T-helper 2 cell treated with Interferon-gamma antibody and Interleukin-4, amounts not matched to agents 100 ng/mL and 5 ng/mL, for 36 hours (primary cell): ENCODE data around the gene FIBCD1. TPM values are rescaled to one million over a fixed set of nuclear protein-coding genes. Genes with fewer than 3 reads are reported as not detected.

Experiments
- intact Hi-C: fragments of 100-400 bp; cut with micrococcal nuclease; formaldehyde crosslinking; loops from one replicate; pipeline ENCODE4 v1.15.1; 2023
- total RNA-seq: library from RNA; stranded (reverse); gene quantifications from 2 replicates; pipeline ENCODE4 v1.2.3, GENCODE V29; 2022

FIBCD1 gene
- total RNA-seq, 1 donor from 2014 or later: not detected

GRCh38 chr9:130924448-130924788, 14.6 kb downstream of the FIBCD1 start:
- intact Hi-C loops: no loop called here

DNA sequence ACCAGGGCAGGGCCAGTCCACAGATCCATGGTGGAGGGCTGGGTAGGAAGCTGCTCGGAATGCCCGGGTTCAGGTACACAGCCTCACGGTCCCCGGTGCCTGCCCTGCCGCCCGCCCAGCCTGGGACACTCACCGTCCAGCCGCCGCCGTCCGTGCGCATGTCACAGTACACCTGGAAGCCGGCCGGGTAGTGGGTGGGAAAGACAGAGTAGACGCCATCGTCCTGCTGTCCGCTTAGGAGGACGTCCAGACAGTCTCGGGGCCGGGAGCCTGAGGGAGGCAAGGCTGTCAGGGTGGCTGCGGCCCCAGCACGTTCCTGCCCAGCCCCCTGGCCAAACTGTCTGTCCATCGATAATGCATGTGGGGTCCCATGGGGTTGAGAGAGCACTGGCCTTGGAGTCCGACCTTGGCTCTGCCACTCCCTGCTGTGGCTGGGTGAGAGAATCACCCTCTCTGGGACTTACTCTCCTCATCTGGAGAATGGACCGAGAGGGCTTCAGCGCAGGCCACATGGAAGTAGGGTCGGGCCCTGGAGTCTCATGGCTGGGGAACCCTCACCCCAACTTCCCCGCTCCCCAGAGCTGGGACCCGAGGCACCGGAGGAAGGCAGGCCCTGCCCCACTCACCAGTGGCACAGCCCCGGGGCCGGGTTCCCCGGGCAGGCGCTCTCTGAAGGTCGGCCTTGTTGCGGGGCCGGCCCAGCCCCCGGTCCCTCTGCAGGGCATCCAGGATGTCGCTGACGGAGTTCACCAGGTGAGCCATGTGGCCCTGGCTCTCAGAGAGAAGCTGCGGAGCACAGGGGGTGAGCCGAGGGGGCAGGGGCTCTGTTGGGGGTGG, 15.2 kb downstream of the FIBCD1 start:
- intact Hi-C loops: no loop called here

DNA sequence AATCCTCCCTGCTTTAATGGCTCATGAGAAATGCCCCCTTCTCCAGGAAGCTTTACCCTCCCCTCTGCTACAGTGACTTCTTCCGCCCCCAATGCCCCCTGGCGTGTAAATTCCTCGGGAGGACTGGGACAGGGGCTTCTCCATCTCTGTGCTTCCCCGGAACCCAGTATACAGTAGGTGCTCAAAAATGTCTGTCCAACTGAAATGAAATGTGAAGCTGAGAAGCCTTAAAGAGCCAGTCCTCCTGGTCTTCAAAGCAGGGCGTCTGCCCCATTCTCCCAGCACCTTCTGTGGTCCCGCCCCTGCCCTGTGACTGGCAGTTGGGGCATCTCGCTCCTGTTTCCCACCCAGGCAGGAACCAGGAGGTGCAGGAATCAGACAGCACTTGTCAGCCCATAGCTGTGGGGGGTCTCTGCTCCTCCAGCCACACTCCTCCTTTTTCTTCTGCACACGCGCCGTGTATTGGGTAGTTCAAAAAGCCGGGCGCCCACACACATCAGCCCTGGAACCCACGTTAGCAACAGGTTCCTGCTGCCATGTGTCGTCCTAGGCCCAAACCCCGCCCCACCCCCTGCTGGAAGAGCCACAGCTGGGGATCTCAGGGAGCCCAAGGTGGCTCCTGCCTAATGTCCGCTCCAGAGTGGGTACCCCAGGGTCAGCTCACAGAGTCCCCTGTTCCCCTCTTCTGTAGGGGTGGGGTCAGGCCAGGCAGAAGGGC, 16.0 kb downstream of the FIBCD1 start:
- intact Hi-C loops: no loop called here

DNA sequence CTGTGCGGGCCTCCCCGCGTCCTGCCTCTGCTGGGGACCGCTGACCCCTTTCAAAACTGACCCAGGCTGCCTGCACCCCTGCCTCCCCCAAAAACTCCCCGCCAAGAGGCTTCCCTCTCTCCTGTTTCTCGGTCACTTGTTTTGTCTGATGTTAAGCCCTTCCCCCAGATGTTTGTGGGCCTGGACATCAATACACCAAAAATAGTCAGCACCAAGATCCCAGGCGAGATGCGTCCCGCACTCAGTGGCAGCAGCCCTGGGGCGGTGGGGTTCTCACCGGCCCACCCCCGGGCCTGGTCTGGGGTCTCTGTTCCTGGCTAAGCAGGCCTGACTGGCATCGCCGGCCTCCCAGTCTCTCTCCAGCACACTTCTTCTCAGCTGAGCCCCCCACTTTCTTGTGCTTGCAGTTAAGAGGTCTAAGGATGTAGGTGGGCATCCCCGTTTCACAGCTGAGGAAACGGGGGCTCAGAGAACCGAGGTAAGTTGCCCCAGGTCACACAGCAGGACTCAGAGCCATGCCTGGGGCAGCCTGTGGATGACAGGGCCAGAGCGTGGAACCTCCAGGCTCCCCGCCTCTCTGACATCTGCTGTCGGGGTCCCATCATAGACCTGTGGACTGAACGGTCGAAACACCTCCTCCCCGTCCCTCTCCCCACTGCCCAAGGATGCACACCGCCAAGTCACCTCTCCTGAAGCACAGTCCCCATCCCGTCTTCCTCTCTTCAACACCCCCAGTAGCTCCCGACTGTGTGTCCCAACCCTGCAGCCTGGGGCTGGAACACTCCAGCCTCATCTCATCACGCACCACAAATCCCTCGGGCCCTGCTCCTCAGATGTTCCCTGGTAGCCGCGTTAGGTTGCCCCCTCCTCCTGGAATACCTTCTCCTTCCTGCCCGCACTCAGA, 16.8 kb downstream of the FIBCD1 start:
- intact Hi-C loops: no loop called here

GRCh38 chr9:130921300-130921988, 17.6 kb downstream of the FIBCD1 start:
- intact Hi-C loops: no loop called here

DNA sequence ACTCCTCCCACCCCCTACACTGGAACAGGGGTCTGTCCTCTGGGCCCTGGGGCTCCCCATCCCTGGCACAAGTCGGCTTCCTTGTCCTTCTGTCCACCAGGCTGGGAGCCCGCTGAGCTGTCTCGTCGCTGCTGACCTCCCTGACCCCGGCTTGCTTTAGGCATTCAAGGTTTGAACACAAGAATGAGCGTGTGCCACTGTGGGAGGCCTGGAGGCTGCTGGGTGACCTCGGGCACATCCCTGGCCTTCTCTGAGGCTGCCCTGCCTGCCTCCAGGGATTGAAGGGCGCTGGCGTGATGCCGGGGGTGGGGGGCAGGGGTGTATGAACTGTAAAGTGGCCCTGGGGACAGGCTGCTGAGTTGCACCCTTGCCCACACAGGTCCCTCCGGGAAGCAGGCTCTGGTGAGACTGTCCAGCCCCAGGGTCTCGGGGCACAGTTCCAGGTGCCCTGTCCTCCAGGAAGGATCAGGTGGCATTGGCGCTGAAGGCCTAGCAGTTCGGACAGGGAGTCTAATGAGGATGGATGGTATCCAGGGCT, 18.2 kb downstream of the FIBCD1 start:
- intact Hi-C loops: no loop called here

GRCh38 chr9:130920233-130920632, 18.8 kb downstream of the FIBCD1 start:
- intact Hi-C loops: no loop called here

GRCh38 chr9:130919559-130920145, 19.4 kb downstream of the FIBCD1 start:
- intact Hi-C loops: no loop called here

DNA sequence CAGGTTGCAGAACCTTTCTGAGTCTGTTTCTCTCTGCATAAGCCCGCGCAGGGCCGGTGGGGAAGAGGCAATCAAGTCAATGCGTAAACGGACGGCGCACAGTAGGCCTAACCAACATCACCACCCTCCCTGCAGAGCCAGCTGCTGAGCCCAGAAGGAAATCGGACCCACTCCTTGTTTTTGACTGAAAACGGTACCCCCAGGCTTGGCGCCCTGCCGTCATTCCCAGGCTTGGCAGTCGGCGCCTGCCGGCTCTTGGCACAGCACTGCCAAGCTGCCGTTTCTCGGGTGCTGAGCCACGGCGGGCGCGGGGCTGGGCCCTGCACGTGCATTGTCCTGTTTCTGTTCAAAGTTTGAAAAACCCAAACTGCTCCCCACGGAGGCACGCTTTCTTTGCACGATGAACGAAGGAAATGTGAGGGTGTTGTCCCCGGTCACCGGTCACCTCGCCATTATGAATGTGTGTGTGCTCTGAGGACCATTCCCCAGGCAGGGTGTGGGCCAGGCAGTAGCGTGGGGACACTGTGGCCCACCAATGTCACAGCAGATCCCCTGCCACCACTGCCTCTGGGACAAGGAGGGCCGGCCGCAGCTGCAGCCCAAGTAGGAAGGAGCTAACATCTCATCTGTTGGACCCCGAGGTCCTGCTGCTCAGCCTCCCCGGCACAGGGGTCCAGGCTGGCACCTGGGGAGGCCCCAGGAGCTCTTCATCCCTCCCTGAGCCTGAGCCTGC, 20.1 kb downstream of the FIBCD1 start:
- intact Hi-C loops: no loop called here

- intact Hi-C loops: no loop called here
Observed at GRCh38 chr9:130918101-130918825, 20.8 kb downstream of the FIBCD1 start.

GRCh38 chr9:130917168-130917960, 21.7 kb downstream of the FIBCD1 start:
- intact Hi-C loops: no loop called here

- intact Hi-C loops: no loop called here
Observed at GRCh38 chr9:130915096-130915447, 24.0 kb downstream of the FIBCD1 start.

- intact Hi-C loops: no loop called here
Observed at GRCh38 chr9:130914417-130915095, 24.5 kb downstream of the FIBCD1 start.

DNA sequence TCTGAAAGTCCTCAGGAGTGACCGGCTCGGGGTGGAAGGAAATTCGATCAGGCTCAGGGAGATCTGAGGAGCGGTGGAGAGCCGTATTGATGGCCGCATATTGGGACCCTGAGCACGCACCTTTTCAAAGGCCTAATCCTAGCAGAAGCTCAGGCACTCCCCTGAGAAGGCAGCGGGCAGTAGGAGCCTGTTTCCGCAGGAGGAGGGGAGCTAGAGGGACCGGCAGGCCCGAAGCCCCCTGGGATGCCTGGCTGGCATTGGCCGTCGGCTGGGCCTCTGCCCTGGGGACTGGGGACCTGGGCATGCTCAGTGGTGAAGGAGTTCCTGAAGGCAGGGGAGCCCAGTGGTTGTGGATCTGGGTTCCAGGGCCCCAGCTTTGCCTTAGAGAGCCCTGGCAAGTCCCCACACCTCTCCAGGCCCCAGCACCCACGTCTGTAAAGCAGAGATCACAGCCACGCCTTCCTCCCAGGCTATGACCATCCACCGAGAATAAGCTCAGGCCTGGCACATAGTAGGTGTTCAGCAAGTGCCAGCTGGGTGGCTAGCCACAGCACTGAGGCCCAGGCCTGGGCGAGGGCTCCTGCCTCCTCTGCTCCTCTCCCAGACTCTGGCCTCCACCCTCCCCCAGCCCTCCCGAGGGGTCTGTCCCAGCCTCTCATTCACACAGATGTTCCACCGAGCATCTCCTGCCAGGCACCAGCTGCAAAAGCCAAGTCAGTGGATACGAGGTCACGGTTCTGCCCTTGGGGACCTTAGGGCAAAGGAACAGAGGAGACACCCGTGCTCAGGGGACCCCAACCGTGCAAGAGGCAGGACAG, 25.2 kb downstream of the FIBCD1 start:
- intact Hi-C loops: no loop called here

DNA sequence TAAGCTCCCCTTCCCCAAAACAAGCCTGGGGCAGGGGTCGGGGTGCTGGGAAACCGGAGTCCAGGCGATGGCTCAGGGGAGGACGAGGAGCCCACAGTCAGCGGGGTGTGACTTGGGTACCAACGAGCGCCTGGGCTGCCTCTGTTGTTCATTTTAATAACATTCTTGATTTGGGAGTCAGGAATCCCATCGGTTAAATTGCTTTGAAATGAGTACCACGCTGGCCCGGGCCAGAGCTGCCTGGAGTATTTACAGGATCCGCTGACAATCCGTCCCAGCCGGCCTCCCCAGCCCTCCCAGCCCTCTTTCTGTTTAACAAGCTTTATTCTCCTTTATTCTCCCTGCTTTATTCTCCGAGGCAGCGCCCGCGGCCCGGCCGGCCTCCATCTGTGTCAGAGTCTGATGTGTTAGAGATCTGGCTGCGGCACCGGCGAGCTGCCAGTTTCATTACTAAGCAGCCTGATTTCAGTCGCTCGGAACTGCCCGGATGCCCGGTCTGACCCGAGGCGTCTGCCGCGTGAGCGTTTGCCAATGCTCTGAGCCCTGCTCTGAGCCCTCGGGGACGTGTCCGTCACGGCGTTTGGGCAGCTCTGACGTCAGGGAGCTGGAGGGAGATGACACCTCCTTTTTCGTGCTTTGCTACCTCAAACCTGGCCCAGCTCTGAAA, 26.0 kb downstream of the FIBCD1 start:
- intact Hi-C loops: no loop called here

DNA sequence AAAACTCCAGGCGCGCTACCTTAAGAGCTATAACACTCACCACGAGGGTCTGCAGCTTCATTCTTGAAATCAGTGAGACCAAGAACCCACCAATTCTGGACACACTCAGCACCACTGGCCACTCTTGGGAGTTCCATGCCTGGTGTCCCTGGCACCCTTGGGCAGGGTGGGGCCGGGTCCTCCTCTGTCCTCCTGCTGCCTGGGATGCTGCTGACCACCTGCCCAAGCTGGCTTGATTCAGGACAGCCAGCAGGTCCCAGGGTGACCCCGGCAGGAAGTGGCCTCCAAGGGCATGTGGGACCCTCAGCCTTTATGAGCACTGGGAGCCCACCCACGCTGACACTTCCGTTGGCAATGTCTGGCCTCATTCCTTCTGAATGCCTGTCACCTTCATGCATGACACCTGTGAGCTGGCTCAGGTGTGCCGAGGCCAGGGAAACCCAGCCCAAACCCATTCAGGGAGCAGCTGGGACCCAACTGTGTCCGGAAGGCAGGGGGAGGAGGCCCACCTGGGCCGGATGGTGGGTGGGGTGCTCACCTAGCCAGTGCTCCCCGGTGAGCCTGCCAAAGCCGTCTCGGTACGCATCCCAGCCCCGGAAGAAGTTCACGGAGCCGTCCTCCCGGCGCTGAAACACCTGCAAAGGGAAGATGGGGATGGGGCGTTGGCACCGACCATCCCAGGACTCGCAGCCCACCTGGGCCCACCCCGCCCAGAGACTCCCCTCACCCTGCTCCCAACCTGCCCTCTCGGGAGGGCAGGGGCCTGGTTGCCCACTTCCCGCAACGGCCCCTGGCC, 27.6 kb downstream of the FIBCD1 start:
- intact Hi-C loops: no loop called here
